Testis (tissue), 2 donors: ENCODE results near the gene GABARAPL2.

Experiments used
- CTCF ChIP-seq, 3 experiments: fragments of 450-650 bp in 2 of 3; fragments of 200-600 bp in 1 of 3; sonication (generic) in 1 of 3; IDR thresholded peaks; one replicate each; pipeline ENCODE4 v1.5.1; 2016 to 2019; ENCODE audit warnings: antibody characterized with exemption in 3 of 3, mild to moderate bottlenecking in 2 of 3, moderate library complexity in 1 of 3
- POLR2A ChIP-seq: fragments of 450-650 bp; IDR thresholded peaks from one replicate; pipeline ENCODE4 v1.6.1; 2017; ENCODE audit warnings: antibody characterized with exemption, mild to moderate bottlenecking, moderate library complexity

- TF ChIP-seq CTCF (IDR thresholded peaks at IDR 0.05) (no peak), POLR2A (no peak)
These were observed 25.0 kb downstream of the GABARAPL2 start for GRCh38 chr16:75590920-75591843.
